C4-2B (cell line): ENCODE measurements around the gene AAMP.

Source experiments
- CTCF ChIP-seq: fragments of 450-650 bp; conservative IDR thresholded peaks from 2 replicates; pipeline ENCODE4 v1.5.1; 2017; ENCODE audit warnings: mild to moderate bottlenecking
- ZFX ChIP-seq: fragments of 450-650 bp; IDR thresholded peaks from 2 replicates; pipeline ENCODE4 v1.6.1; 2017

- TF ChIP-seq CTCF = no peak
- TF ChIP-seq ZFX = no peak
Observed at GRCh38 chr2:218261423-218262236, 8.3 kb downstream of the AAMP start.
